ENCODE measurements around the gene UGT1A9.
"Not testable (repeated sequence)": the region's sequence is repeated elsewhere in the genome, so short reads cannot be mapped to it uniquely, and the experiment has no call there.

Gene UGT1A9

GRCh38 chr2:233680361-233681045 lies 8.8 kb downstream of the UGT1A9 start:
- no peak for DNase-seq (ENCODE audit: extremely low read depth in 1 of 2, low read depth in 1 of 2)

- DNase-seq (ENCODE audit: extremely low read depth in 1 of 2, low read depth in 1 of 2): no peak
Observed at GRCh38 chr2:233681521-233682099, 9.9 kb downstream of the UGT1A9 start, which contains the start of gene UGT1A7. Gene UGT1A7 (plus strand): TSS chr2:233681901. CDS start chr2:233681938, 37 bp downstream.

- no peak for DNase-seq (ENCODE audit: extremely low read depth in 1 of 2, low read depth in 1 of 2)
Observed at GRCh38 chr2:233684640-233685039, 12.9 kb downstream of the UGT1A9 start.

GRCh38 chr2:233686928-233687327 lies 15.2 kb downstream of the UGT1A9 start:
- DNase-seq (ENCODE audit: extremely low read depth in 1 of 2, low read depth in 1 of 2): no peak

- no peak for DNase-seq (ENCODE audit: extremely low read depth in 1 of 2, low read depth in 1 of 2)
Observed at GRCh38 chr2:233688341-233688740, 16.6 kb downstream of the UGT1A9 start.

- no peak for DNase-seq (ENCODE audit: extremely low read depth in 1 of 2, low read depth in 1 of 2)
Observed at GRCh38 chr2:233689031-233689430, 17.3 kb downstream of the UGT1A9 start.

- DNase-seq (ENCODE audit: extremely low read depth in 1 of 2, low read depth in 1 of 2): no peak
Observed at GRCh38 chr2:233689501-233689900, 17.8 kb downstream of the UGT1A9 start.

- DNase-seq (ENCODE audit: extremely low read depth in 1 of 2, low read depth in 1 of 2): no peak
Observed at GRCh38 chr2:233690444-233690843, 18.7 kb downstream of the UGT1A9 start.

- no peak for DNase-seq (ENCODE audit: extremely low read depth in 1 of 2, low read depth in 1 of 2)
Observed at GRCh38 chr2:233691443-233692433, 20.0 kb downstream of the UGT1A9 start.

GRCh38 chr2:233692648-233693047 lies 20.9 kb downstream of the UGT1A9 start, which contains the start of gene UGT1A6:
Gene UGT1A6 (plus strand): TSS chr2:233692890. CDS start chr2:233693005, 115 bp downstream.
- no peak for DNase-seq (ENCODE audit: extremely low read depth in 1 of 2, low read depth in 1 of 2)

- no peak for DNase-seq (ENCODE audit: extremely low read depth in 1 of 2, low read depth in 1 of 2)
Observed at GRCh38 chr2:233693963-233694362, 22.3 kb downstream of the UGT1A9 start.

- no peak for DNase-seq (ENCODE audit: extremely low read depth in 1 of 2, low read depth in 1 of 2)
Observed at GRCh38 chr2:233698740-233699139, 27.0 kb downstream of the UGT1A9 start.

- DNase-seq (ENCODE audit: extremely low read depth in 1 of 2, low read depth in 1 of 2): no peak
Observed at GRCh38 chr2:233699424-233700027, 27.8 kb downstream of the UGT1A9 start.

- no peak for DNase-seq (ENCODE audit: extremely low read depth in 1 of 2, low read depth in 1 of 2)
Observed at GRCh38 chr2:233700028-233700635, 28.4 kb downstream of the UGT1A9 start.

- not testable (repeated sequence) for DNase-seq (ENCODE audit: extremely low read depth in 1 of 2, low read depth in 1 of 2)
Observed at GRCh38 chr2:233700842-233701241, 29.1 kb downstream of the UGT1A9 start.

- DNase-seq (ENCODE audit: extremely low read depth in 1 of 2, low read depth in 1 of 2): no peak
Observed at GRCh38 chr2:233702238-233702637, 30.5 kb downstream of the UGT1A9 start.

GRCh38 chr2:233705911-233706506 lies 34.3 kb downstream of the UGT1A9 start:
- no peak for DNase-seq (ENCODE audit: extremely low read depth in 1 of 2, low read depth in 1 of 2)

- DNase-seq (ENCODE audit: extremely low read depth in 1 of 2, low read depth in 1 of 2): no peak
Observed at GRCh38 chr2:233706720-233707119, 35.0 kb downstream of the UGT1A9 start.

- no peak for DNase-seq (ENCODE audit: extremely low read depth in 1 of 2, low read depth in 1 of 2)
Observed at GRCh38 chr2:233707940-233708644, 36.4 kb downstream of the UGT1A9 start.
